ENCODE results near the gene AGTPBP1. TPM values are rescaled to one million over a fixed set of nuclear protein-coding genes. Genes with fewer than 3 reads are reported as not detected.
"Not testable (repeated sequence)": the region's sequence is repeated elsewhere in the genome, so short reads cannot be mapped to it uniquely, and the experiment has no call there.

AGTPBP1 gene
- total and polyA plus RNA-seq, 9 of the 15 experiments (the other 6 are each of a cell fraction or from before 2014, with no cell fraction given), result 1.4 to 7.9 (median 4.6) TPM

GRCh38 chr9:85723215-85723614, 18.5 kb downstream of the AGTPBP1 start:
- Histone ChIP-seq H3K4me1 (replicated peaks in 1 of 2; ENCODE audit: control insufficient read depth in 2 of 2, insufficient read depth in 2 of 2, low read length in 2 of 2) (no peaks in the 10 kb centered on the region; a peak in 1 of 5 replicates), H3K9me3 (replicated peaks; ENCODE audit: control insufficient read depth, insufficient read depth, low read depth, low read length) (no peaks in the 10 kb centered on the region), H3K9ac (ENCODE audit: insufficient read depth in 1 of 2, low read depth in 2 of 2, low read length in 2 of 2) (no peak overlapping the region), H3K4me3 (no peak overlapping the region), H2AFZ (ENCODE audit: low read depth, low read length) (no peak overlapping the region), H3K27ac (ENCODE audit: extremely low read depth, low read depth, low read length) (no peak overlapping the region), H3K9me1 (ENCODE audit: control insufficient read depth, insufficient read depth, low read length) (no peaks in the 10 kb centered on the region), H4K20me1 (replicated peaks; ENCODE audit: control insufficient read depth, insufficient read depth, low read length) (no peaks in the 10 kb centered on the region), H3K79me2 (ENCODE audit: control insufficient read depth, insufficient read depth, low read length) (no peaks in the 10 kb centered on the region; the same call in 2 of the 3 replicates), H3K4me2 (ENCODE audit: insufficient read depth, low read length) (no peak overlapping the region), H3K27me3 (ENCODE audit: control insufficient read depth in 2 of 2, insufficient read depth in 2 of 2, low read length in 2 of 2) (no peaks in the 10 kb centered on the region), H3K36me3 (ENCODE audit: control insufficient read depth, insufficient read depth, low read length) (no peaks in the 10 kb centered on the region)
- ChIA-PET CTCF (ENCODE audit: low intra/inter-chr PET ratio) (no interaction called here), POLR2A (no interaction called here)
- in situ Hi-C loops (cut with MboI) (no loop called here), intact Hi-C loops (cut with micrococcal nuclease) (no loop called here)
- no peak for DNase-seq (ENCODE audit: extremely low read depth in 1 of 4, low spot score in 3 of 4)
- BruUV-seq (replicated peaks), result no TSS peak
- no peak for TF ChIP-seq IRF9 (tag; IDR thresholded peaks at IDR 0.05)
- TF ChIP-seq POLR3G (IDR thresholded peaks at IDR 0.05; ENCODE audit: extremely low read depth, insufficient read length, insufficient replicate concordance), result no peak
- no peak for TF ChIP-seq TOE1 (IDR thresholded peaks at IDR 0.05; ENCODE audit: borderline replicate concordance)
- TF ChIP-seq TOE1 (CRISPR knock-in tag; IDR thresholded peaks at IDR 0.05; ENCODE audit: borderline replicate concordance, low read depth), result no peak
- no peak for TF ChIP-seq OTX1 (CRISPR knock-in tag; IDR thresholded peaks at IDR 0.05)
- no peak for TF ChIP-seq ARID2 (IDR thresholded peaks at IDR 0.05)
- TF ChIP-seq ZNF740 (CRISPR knock-in tag; IDR thresholded peaks at IDR 0.05), result no peak
- TF ChIP-seq ZNF740 (tag; IDR thresholded peaks at IDR 0.05), result no peak
- TF ChIP-seq TFE3 (CRISPR knock-in tag; IDR thresholded peaks at IDR 0.05), result no peak
- TF ChIP-seq MXI1 (IDR thresholded peaks at IDR 0.05; ENCODE audit: low read depth, low read length), result no peak
- no peak for TF ChIP-seq PPARD (CRISPR knock-in tag; IDR thresholded peaks at IDR 0.05)
- no peak for TF ChIP-seq LEF1 (IDR thresholded peaks at IDR 0.05)
- TF ChIP-seq HLTF (IDR thresholded peaks at IDR 0.05), result no peak
- no peak for TF ChIP-seq MTF1 (CRISPR knock-in tag; IDR thresholded peaks at IDR 0.05; ENCODE audit: borderline replicate concordance)
- no peak for TF ChIP-seq NONO (IDR thresholded peaks at IDR 0.05; ENCODE audit: low read depth in 2 of 2, low read length in 1 of 2)
- no peak for FAIRE-seq
- WGBS (ENCODE audit: insufficient coverage, low coverage, missing lambda C conversion rate), result 66% methylated on average over 6 of the region's 7 CpGs
- no peak for ATAC-seq

- POLR2A ChIA-PET; FAIRE-seq; H3K36me3 ChIP-seq (ENCODE audit: control insufficient read depth, insufficient read depth, low read length); H3K9me1 ChIP-seq (ENCODE audit: control insufficient read depth, insufficient read depth, low read length); CTCF ChIA-PET (ENCODE audit: low intra/inter-chr PET ratio); BruUV-seq (replicated peaks); H3K4me1 ChIP-seq (replicated peaks in 1 of 2; ENCODE audit: control insufficient read depth in 2 of 2, insufficient read depth in 2 of 2, low read length in 2 of 2); H3K9me3 ChIP-seq (replicated peaks; ENCODE audit: control insufficient read depth, insufficient read depth, low read depth, low read length); H3K27ac ChIP-seq (ENCODE audit: extremely low read depth, low read depth, low read length); H4K20me1 ChIP-seq (replicated peaks; ENCODE audit: control insufficient read depth, insufficient read depth, low read length); H3K79me2 ChIP-seq (ENCODE audit: control insufficient read depth, insufficient read depth, low read length); DNase-seq (ENCODE audit: extremely low read depth in 1 of 4, low spot score in 3 of 4); intact Hi-C loops (cut with micrococcal nuclease); H3K4me2 ChIP-seq (ENCODE audit: insufficient read depth, low read length); H2AFZ ChIP-seq (ENCODE audit: low read depth, low read length); H3K9ac ChIP-seq (ENCODE audit: insufficient read depth in 1 of 2, low read depth in 2 of 2, low read length in 2 of 2); H3K27me3 ChIP-seq (ENCODE audit: control insufficient read depth in 2 of 2, insufficient read depth in 2 of 2, low read length in 2 of 2); H3K4me3 ChIP-seq; in situ Hi-C loops (cut with MboI); ATAC-seq: not testable (repeated sequence)
Measured at GRCh38 chr9:85719411-85719810, 22.3 kb downstream of the AGTPBP1 start.

Data from K562 (cell line).